Measurements from ENCODE around the gene EGLN3. TPM values are rescaled to one million over a fixed set of nuclear protein-coding genes. Genes with fewer than 3 reads are reported as not detected.

Gene EGLN3
- total RNA-seq, 1 experiment from 2014 or later: 20.0 TPM

DNA sequence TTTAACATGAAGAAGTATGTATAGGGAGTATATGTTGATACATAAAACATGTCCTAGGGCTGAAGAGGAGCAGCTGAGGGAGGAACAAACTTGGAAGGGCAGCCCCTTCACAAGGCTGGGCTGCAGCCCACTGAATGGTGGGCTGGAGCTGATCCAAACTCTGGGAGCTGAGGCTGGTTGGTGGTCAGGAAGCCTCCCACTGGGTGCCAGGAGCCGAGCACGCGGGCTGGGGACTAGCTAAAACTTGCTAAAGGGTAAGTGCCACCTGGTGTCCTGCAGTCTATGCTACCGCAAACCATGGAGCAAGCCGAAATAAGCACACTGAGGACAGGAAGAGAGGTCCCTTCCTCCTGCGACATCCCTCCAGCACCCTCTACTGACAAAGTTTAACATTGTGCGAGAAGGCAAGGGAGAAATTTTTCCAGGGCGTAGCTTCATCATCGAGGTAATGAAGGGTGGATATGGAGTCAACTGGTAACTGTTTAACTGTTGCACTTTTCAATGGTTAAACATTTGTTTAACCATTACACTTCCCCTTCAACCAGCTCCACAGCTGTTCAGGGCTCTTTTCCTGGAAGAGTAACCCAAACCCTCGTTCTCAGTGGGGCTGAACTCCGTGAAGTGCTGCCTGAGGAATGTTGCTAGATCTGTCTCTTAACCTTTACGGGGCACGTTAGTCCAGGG, 42.2 kb downstream of the EGLN3 start:
- Mint-ChIP-seq H3K4me1 (peaks cover 7% of the 10 kb centered on the region), H3K27me3 (ENCODE audit: low read depth) (no peaks in the 10 kb centered on the region), H3K27ac (no peak overlapping the region), H3K9me3 (peaks cover 7% of the 10 kb centered on the region), H3K4me3 (no peak overlapping the region), H3K36me3 (no peaks in the 10 kb centered on the region)
- TF ChIP-seq ZNF423 (CRISPR knock-in tag; IDR thresholded peaks at IDR 0.05): no peak
- no peak for TF ChIP-seq RORB (CRISPR knock-in tag; IDR thresholded peaks at IDR 0.05)
- TF ChIP-seq TP53 (CRISPR knock-in tag; IDR thresholded peaks at IDR 0.05): no peak
- TF ChIP-seq FOXK1 (CRISPR knock-in tag; IDR thresholded peaks at IDR 0.05): no peak
- TF ChIP-seq, protein P1, sequence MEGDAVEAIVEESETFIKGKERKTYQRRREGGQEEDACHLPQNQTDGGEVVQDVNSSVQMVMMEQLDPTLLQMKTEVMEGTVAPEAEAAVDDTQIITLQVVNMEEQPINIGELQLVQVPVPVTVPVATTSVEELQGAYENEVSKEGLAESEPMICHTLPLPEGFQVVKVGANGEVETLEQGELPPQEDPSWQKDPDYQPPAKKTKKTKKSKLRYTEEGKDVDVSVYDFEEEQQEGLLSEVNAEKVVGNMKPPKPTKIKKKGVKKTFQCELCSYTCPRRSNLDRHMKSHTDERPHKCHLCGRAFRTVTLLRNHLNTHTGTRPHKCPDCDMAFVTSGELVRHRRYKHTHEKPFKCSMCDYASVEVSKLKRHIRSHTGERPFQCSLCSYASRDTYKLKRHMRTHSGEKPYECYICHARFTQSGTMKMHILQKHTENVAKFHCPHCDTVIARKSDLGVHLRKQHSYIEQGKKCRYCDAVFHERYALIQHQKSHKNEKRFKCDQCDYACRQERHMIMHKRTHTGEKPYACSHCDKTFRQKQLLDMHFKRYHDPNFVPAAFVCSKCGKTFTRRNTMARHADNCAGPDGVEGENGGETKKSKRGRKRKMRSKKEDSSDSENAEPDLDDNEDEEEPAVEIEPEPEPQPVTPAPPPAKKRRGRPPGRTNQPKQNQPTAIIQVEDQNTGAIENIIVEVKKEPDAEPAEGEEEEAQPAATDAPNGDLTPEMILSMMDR (IDR thresholded peaks at IDR 0.05): no peak
- TF ChIP-seq ZBTB43 (CRISPR knock-in tag; IDR thresholded peaks at IDR 0.05): no peak
- TF ChIP-seq, protein P2, sequence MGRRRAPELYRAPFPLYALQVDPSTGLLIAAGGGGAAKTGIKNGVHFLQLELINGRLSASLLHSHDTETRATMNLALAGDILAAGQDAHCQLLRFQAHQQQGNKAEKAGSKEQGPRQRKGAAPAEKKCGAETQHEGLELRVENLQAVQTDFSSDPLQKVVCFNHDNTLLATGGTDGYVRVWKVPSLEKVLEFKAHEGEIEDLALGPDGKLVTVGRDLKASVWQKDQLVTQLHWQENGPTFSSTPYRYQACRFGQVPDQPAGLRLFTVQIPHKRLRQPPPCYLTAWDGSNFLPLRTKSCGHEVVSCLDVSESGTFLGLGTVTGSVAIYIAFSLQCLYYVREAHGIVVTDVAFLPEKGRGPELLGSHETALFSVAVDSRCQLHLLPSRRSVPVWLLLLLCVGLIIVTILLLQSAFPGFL (CRISPR knock-in tag; IDR thresholded peaks at IDR 0.05; ENCODE audit: borderline replicate concordance): no peak
- TF ChIP-seq IRF2 (CRISPR knock-in tag; IDR thresholded peaks at IDR 0.05; ENCODE audit: borderline replicate concordance, low read depth): no peak
- no peak for TF ChIP-seq FOXP1 (CRISPR knock-in tag; IDR thresholded peaks at IDR 0.05; ENCODE audit: borderline replicate concordance)
- ChIA-PET CTCF (interaction anchor here (0.6 to 3.3 kb wide), 12 partner anchors 10 to 190 kb away, joined by 3 to 31 read pairs (median 4); no protein-coding TSS in a partner anchor), POLR2A (no interaction called here)
- DNase-seq (ENCODE audit: low spot score) (peak; percentile 26), ATAC-seq (peak; percentile 83)

DNA sequence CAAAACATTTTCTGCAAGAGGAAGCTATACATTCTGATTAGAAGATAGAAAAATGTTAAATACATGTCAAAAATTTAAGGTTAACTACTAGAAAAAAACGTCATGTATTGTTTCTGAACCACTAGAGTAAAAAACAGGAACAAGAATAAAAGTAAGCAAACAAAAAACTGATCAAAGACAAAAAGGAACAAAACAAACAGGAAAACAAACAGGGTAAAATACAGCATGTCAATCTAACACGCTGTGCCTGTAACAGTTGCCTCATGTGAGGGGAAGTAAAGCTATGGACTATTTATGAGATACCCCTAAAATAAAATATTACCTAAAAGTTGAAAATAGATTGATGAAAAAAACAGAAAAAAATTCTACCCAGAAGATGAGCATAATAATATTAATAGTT, 43.9 kb downstream of the EGLN3 start:
- CTCF ChIA-PET: interaction anchor here (1.0 to 2.9 kb wide), 2 partner anchors 58 to 191 kb away, joined by 5 to 13 read pairs; no protein-coding TSS in a partner anchor
- no peak overlapping the region for H3K4me3 Mint-ChIP-seq

More for the DNA sequence above, 43.9 kb downstream of the EGLN3 start:
- peaks cover 7% of the 10 kb centered on the region for H3K4me1 Mint-ChIP-seq
- DNase-seq (ENCODE audit: low spot score) (no peak), ATAC-seq (no peak)
- no peak overlapping the region for H3K27ac Mint-ChIP-seq
- TF ChIP-seq ZNF423 (CRISPR knock-in tag; IDR thresholded peaks at IDR 0.05): no peak
- TF ChIP-seq ZNF219 (CRISPR knock-in tag; IDR thresholded peaks at IDR 0.05; ENCODE audit: borderline replicate concordance): no peak
- TF ChIP-seq TEAD4 (CRISPR knock-in tag; IDR thresholded peaks at IDR 0.05): no peak
- TF ChIP-seq SMAD3 (CRISPR knock-in tag; IDR thresholded peaks at IDR 0.05; ENCODE audit: borderline replicate concordance): no peak
- no peak for TF ChIP-seq GABPB1 (CRISPR knock-in tag; IDR thresholded peaks at IDR 0.05)
- TF ChIP-seq, protein P3, sequence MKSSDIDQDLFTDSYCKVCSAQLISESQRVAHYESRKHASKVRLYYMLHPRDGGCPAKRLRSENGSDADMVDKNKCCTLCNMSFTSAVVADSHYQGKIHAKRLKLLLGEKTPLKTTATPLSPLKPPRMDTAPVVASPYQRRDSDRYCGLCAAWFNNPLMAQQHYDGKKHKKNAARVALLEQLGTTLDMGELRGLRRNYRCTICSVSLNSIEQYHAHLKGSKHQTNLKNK (CRISPR knock-in tag; IDR thresholded peaks at IDR 0.05): no peak
- no peak for TF ChIP-seq TEAD1 (CRISPR knock-in tag; IDR thresholded peaks at IDR 0.05)
- TF ChIP-seq, protein P4, sequence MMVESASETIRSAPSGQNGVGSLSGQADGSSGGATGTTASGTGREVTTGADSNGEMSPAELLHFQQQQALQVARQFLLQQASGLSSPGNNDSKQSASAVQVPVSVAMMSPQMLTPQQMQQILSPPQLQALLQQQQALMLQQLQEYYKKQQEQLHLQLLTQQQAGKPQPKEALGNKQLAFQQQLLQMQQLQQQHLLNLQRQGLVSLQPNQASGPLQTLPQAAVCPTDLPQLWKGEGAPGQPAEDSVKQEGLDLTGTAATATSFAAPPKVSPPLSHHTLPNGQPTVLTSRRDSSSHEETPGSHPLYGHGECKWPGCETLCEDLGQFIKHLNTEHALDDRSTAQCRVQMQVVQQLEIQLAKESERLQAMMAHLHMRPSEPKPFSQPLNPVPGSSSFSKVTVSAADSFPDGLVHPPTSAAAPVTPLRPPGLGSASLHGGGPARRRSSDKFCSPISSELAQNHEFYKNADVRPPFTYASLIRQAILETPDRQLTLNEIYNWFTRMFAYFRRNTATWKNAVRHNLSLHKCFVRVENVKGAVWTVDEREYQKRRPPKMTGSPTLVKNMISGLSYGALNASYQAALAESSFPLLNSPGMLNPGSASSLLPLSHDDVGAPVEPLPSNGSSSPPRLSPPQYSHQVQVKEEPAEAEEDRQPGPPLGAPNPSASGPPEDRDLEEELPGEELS (CRISPR knock-in tag; IDR thresholded peaks at IDR 0.05): no peak
- no peak for TF ChIP-seq CBFB (CRISPR knock-in tag; IDR thresholded peaks at IDR 0.05; ENCODE audit: low read depth)
- TF ChIP-seq, protein P5, sequence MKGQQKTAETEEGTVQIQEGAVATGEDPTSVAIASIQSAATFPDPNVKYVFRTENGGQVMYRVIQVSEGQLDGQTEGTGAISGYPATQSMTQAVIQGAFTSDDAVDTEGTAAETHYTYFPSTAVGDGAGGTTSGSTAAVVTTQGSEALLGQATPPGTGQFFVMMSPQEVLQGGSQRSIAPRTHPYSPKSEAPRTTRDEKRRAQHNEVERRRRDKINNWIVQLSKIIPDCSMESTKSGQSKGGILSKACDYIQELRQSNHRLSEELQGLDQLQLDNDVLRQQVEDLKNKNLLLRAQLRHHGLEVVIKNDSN (CRISPR knock-in tag; IDR thresholded peaks at IDR 0.05): no peak
- TF ChIP-seq ZBTB21 (CRISPR knock-in tag; IDR thresholded peaks at IDR 0.05; ENCODE audit: borderline replicate concordance): no peak
- TF ChIP-seq, protein P6, sequence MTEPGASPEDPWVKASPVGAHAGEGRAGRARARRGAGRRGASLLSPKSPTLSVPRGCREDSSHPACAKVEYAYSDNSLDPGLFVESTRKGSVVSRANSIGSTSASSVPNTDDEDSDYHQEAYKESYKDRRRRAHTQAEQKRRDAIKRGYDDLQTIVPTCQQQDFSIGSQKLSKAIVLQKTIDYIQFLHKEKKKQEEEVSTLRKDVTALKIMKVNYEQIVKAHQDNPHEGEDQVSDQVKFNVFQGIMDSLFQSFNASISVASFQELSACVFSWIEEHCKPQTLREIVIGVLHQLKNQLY (CRISPR knock-in tag; IDR thresholded peaks at IDR 0.05): no peak
- TF ChIP-seq ELF4 (CRISPR knock-in tag; IDR thresholded peaks at IDR 0.05; ENCODE audit: low read depth): no peak
- no peak for TF ChIP-seq ZNF416 (CRISPR knock-in tag; IDR thresholded peaks at IDR 0.05)
- H3K9me3 Mint-ChIP-seq: peaks cover 7% of the 10 kb centered on the region
- no peaks in the 10 kb centered on the region for H3K36me3 Mint-ChIP-seq
- H3K27me3 Mint-ChIP-seq (ENCODE audit: low read depth): no peaks in the 10 kb centered on the region
- POLR2A ChIA-PET: no interaction called here
